Measurements from ENCODE around the gene PPP5C. TPM values are rescaled to one million over a fixed set of nuclear protein-coding genes. Genes with fewer than 3 reads are reported as not detected.

Gene PPP5C
- total RNA-seq, 1 experiment from 2014 or later: 79.9 TPM

- no peak overlapping the region for H3K4me3 ChIP-seq (ENCODE audit: low read length)
- H2AFZ ChIP-seq (ENCODE audit: low read length): no peak overlapping the region
- H3K4me1 ChIP-seq (ENCODE audit: insufficient read depth, low read length): no peaks in the 10 kb centered on the region
- no peak for TF ChIP-seq CTCF (conservative IDR thresholded peaks at IDR 0.05; ENCODE audit: low read depth, low read length)
- no peak for TF ChIP-seq EZH2 (IDR thresholded peaks at IDR 0.05; ENCODE audit: low read length, unreplicated experiment)
- no peak for TF ChIP-seq EZH2phosphoT487 (IDR thresholded peaks at IDR 0.05; ENCODE audit: borderline replicate concordance, low read length)
- H3K27ac ChIP-seq (ENCODE audit: low read length): no peak overlapping the region
- no peaks in the 10 kb centered on the region for H3K9me2 ChIP-seq (replicated peaks; ENCODE audit: low read length)
- ATAC-seq (no peak), DNase-seq (no peak)
- H4K20me1 ChIP-seq (ENCODE audit: low read length): no peaks in the 10 kb centered on the region
- H3F3A ChIP-seq (ENCODE audit: low read length, unreplicated experiment): no peaks in the 10 kb centered on the region
- ChIA-PET POLR2A (ENCODE audit: unreplicated experiment) (no interaction called here), CTCF (no interaction called here)
- H3K27me3 ChIP-seq (ENCODE audit: low read length): no peaks in the 10 kb centered on the region
- H3K9me3 ChIP-seq (ENCODE audit: low read length): no peaks in the 10 kb centered on the region
- BruUV-seq (replicated peaks): no TSS peak
- H3K79me2 ChIP-seq (ENCODE audit: low read length): no peaks in the 10 kb centered on the region
- H3K36me3 ChIP-seq (ENCODE audit: low read depth, low read length): no peaks in the 10 kb centered on the region
- no peak overlapping the region for H3K9ac ChIP-seq (ENCODE audit: low read length)
- intact Hi-C loops (cut with micrococcal nuclease): no loop called here
- H3K4me2 ChIP-seq (ENCODE audit: low read length): no peak overlapping the region
Measured at GRCh38 chr19:46317339-46317738, 29.5 kb upstream of the PPP5C start.

GRCh38 chr19:46319613-46320012 is 27.3 kb upstream of the PPP5C start:
- ChIA-PET CTCF (no interaction called here), POLR2A (ENCODE audit: unreplicated experiment) (no interaction called here)
- Histone ChIP-seq H2AFZ (ENCODE audit: low read length) (no peak overlapping the region), H3K4me2 (ENCODE audit: low read length) (no peak overlapping the region), H3K27ac (ENCODE audit: low read length) (no peak overlapping the region), H3K27me3 (ENCODE audit: low read length) (no peaks in the 10 kb centered on the region), H3K36me3 (ENCODE audit: low read depth, low read length) (no peaks in the 10 kb centered on the region), H4K20me1 (ENCODE audit: low read length) (no peaks in the 10 kb centered on the region), H3F3A (ENCODE audit: low read length, unreplicated experiment) (no peaks in the 10 kb centered on the region), H3K9me3 (ENCODE audit: low read length) (no peaks in the 10 kb centered on the region), H3K4me1 (ENCODE audit: insufficient read depth, low read length) (no peaks in the 10 kb centered on the region), H3K9ac (ENCODE audit: low read length) (no peak overlapping the region), H3K9me2 (replicated peaks; ENCODE audit: low read length) (no peaks in the 10 kb centered on the region), H3K79me2 (ENCODE audit: low read length) (no peaks in the 10 kb centered on the region), H3K4me3 (ENCODE audit: low read length) (no peak overlapping the region)
- BruUV-seq (replicated peaks): no TSS peak
- intact Hi-C loops (cut with micrococcal nuclease): no loop called here
- no peak for DNase-seq
- TF ChIP-seq EZH2 (IDR thresholded peaks at IDR 0.05; ENCODE audit: low read length, unreplicated experiment): no peak
- no peak for TF ChIP-seq EZH2phosphoT487 (IDR thresholded peaks at IDR 0.05; ENCODE audit: borderline replicate concordance, low read length)
- no peak for TF ChIP-seq CTCF (conservative IDR thresholded peaks at IDR 0.05; ENCODE audit: low read depth, low read length)
- ATAC-seq: no peak

GRCh38 chr19:46320559-46320958 is 26.3 kb upstream of the PPP5C start:
- Histone ChIP-seq H3K4me2 (ENCODE audit: low read length) (no peak overlapping the region), H3K4me3 (ENCODE audit: low read length) (no peak overlapping the region), H4K20me1 (ENCODE audit: low read length) (no peaks in the 10 kb centered on the region), H3K27me3 (ENCODE audit: low read length) (no peaks in the 10 kb centered on the region), H3K4me1 (ENCODE audit: insufficient read depth, low read length) (no peaks in the 10 kb centered on the region), H3F3A (ENCODE audit: low read length, unreplicated experiment) (no peaks in the 10 kb centered on the region), H3K9me3 (ENCODE audit: low read length) (no peaks in the 10 kb centered on the region), H3K27ac (ENCODE audit: low read length) (no peak overlapping the region), H2AFZ (ENCODE audit: low read length) (no peak overlapping the region), H3K9me2 (replicated peaks; ENCODE audit: low read length) (no peaks in the 10 kb centered on the region), H3K9ac (ENCODE audit: low read length) (no peak overlapping the region), H3K36me3 (ENCODE audit: low read depth, low read length) (no peaks in the 10 kb centered on the region), H3K79me2 (ENCODE audit: low read length) (no peaks in the 10 kb centered on the region)
- TF ChIP-seq CTCF (conservative IDR thresholded peaks at IDR 0.05; ENCODE audit: low read depth, low read length) (no peak), EZH2phosphoT487 (IDR thresholded peaks at IDR 0.05; ENCODE audit: borderline replicate concordance, low read length) (no peak), EZH2 (IDR thresholded peaks at IDR 0.05; ENCODE audit: low read length, unreplicated experiment) (no peak)
- BruUV-seq (replicated peaks): no TSS peak
- ChIA-PET POLR2A (ENCODE audit: unreplicated experiment) (no interaction called here), CTCF (no interaction called here)
- ATAC-seq (no peak), DNase-seq (no peak)
- intact Hi-C loops (cut with micrococcal nuclease): no loop called here

Measured in PC-3 (cell line).